GM23338 (cell line): ENCODE data around the gene ZNF165.
A peak's percentile ranks its signal among the peaks of the same experiment; 100 is the strongest.

Experiments
- CREB1 ChIP-seq: fragments of 250-450 bp; sonication (Bioruptor Pico); IDR thresholded peaks from 2 replicates; pipeline ENCODE4 v1.5.0; 2020; ENCODE audit warnings: low read depth, mild to moderate bottlenecking, moderate library complexity
- ETS1 ChIP-seq: IDR thresholded peaks from 2 replicates; pipeline ENCODE4 v1.6.1; 2016; ENCODE audit warnings: antibody characterized with exemption
- EZH2 ChIP-seq: fragments of 200-600 bp; sonication (generic); IDR thresholded peaks from one replicate; pipeline ENCODE4 v1.8.0; 2017; ENCODE audit warnings: antibody characterized with exemption, mild to moderate bottlenecking, low read depth; ENCODE audit not compliant: unreplicated experiment
- EZH2phosphoT487 ChIP-seq: fragments of 200-600 bp; sonication (generic); IDR thresholded peaks from one replicate; pipeline ENCODE4 v1.8.1; 2018; ENCODE audit warnings: antibody characterized with exemption; ENCODE audit not compliant: unreplicated experiment
- JUNB ChIP-seq: IDR thresholded peaks from one replicate; pipeline ENCODE4 v1.6.1; 2016; ENCODE audit warnings: antibody characterized with exemption; ENCODE audit not compliant: unreplicated experiment
- NANOG ChIP-seq: IDR thresholded peaks from 2 replicates; pipeline ENCODE4 v1.6.1; 2016; ENCODE audit warnings: antibody characterized with exemption, borderline replicate concordance
- POLR2AphosphoS5 ChIP-seq: IDR thresholded peaks from 2 replicates; pipeline ENCODE4 v1.6.1; 2016; ENCODE audit warnings: antibody characterized with exemption, low read depth
- REST ChIP-seq: IDR thresholded peaks from one replicate; pipeline ENCODE4 v1.6.1; 2018; ENCODE audit warnings: antibody characterized with exemption; ENCODE audit not compliant: unreplicated experiment
- STAT1 ChIP-seq: IDR thresholded peaks from one replicate; pipeline ENCODE4 v1.6.1; 2016; ENCODE audit warnings: antibody characterized with exemption; ENCODE audit not compliant: unreplicated experiment
- ZNF331 ChIP-seq: fragments of 250-450 bp; sonication (Bioruptor Pico); IDR thresholded peaks from 2 replicates; pipeline ENCODE4 v1.5.0; 2020; ENCODE audit warnings: low read depth, mild to moderate bottlenecking, moderate library complexity
- TF ChIP-seq, protein P1 (sequence below), 2 experiments: fragments of 200-600 bp in 1 of 2; sonication (generic) in 1 of 2; conservative IDR thresholded peaks; 2 replicates each; pipeline versions ENCODE4 v1.5.1 to v1.6.1; 2016 to 2017; ENCODE audit warnings: antibody characterized with exemption in 2 of 2, low read depth in 2 of 2, mild to moderate bottlenecking in 2 of 2, moderate library complexity in 1 of 2

DNA sequence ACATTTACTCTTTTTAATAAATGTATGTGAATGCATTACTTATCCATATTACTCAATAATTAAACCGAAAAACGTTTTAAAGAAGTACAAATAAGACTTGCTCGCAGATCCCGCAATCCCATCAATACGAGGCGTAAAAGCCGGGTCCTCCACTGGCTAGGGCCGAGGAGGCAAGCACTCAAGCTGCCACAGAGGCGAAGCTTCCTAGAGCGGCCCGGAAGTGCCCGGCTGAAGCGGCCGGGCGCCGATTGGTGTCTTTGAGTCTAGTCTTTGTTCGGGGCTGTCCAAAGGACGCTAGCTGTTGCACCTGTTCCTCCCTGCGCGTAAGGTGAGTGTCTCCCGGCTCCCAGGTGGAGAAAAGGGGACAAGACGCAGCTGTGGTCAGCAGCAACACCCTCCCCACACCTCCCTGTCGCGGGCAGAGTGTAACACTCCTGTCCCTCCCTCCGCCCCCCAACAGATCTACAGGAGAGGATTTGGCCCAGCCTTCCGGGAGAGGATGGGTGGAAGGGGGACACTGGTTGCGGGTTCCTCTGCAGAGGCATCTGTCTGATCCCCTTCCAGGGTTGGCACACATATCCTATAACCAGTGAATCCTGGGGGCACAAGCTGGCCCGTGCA, 44.1 kb downstream of the ZNF165 start, which contains the start of gene ZSCAN16:
- TF ChIP-seq, protein P1, sequence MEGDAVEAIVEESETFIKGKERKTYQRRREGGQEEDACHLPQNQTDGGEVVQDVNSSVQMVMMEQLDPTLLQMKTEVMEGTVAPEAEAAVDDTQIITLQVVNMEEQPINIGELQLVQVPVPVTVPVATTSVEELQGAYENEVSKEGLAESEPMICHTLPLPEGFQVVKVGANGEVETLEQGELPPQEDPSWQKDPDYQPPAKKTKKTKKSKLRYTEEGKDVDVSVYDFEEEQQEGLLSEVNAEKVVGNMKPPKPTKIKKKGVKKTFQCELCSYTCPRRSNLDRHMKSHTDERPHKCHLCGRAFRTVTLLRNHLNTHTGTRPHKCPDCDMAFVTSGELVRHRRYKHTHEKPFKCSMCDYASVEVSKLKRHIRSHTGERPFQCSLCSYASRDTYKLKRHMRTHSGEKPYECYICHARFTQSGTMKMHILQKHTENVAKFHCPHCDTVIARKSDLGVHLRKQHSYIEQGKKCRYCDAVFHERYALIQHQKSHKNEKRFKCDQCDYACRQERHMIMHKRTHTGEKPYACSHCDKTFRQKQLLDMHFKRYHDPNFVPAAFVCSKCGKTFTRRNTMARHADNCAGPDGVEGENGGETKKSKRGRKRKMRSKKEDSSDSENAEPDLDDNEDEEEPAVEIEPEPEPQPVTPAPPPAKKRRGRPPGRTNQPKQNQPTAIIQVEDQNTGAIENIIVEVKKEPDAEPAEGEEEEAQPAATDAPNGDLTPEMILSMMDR (conservative IDR thresholded peaks at IDR 0.05; ENCODE audit: low read depth in 2 of 2), result no peak
- TF ChIP-seq EZH2 (no peak), POLR2AphosphoS5 (peak; percentile 90), REST (no peak), NANOG (no peak), EZH2phosphoT487 (no peak), JUNB (no peak), CREB1 (CRISPR knock-in tag) (no peak), ZNF331 (CRISPR knock-in tag) (no peak), ETS1 (peak; percentile 67), STAT1 (no peak)
